T-helper 1 cell treated with Interleukin-12 subunit alpha and Interleukin-12 subunit beta and Interleukin-4 antibody, amounts not matched to agents 30 μg/mL and 1 μg/mL, for 36 hours (primary cell): ENCODE results near the gene PRSS53.

ENCODE experiments used
- H3K27ac Mint-ChIP-seq: one replicate; pipeline ENCODE4 v1.8.0; 2021; ENCODE audit warnings: mild to moderate bottlenecking, mixed read lengths
- H3K27me3 Mint-ChIP-seq: one replicate; pipeline ENCODE4 v1.8.0; 2021; ENCODE audit warnings: low read depth, mixed read lengths
- H3K36me3 Mint-ChIP-seq: one replicate; pipeline ENCODE4 v1.8.0; 2021; ENCODE audit warnings: low read depth, mixed read lengths
- H3K4me1 Mint-ChIP-seq: one replicate; pipeline ENCODE4 v1.8.0; 2021; ENCODE audit warnings: low read depth, mixed read lengths
- H3K4me3 Mint-ChIP-seq: one replicate; pipeline ENCODE4 v1.8.0; 2021; ENCODE audit warnings: mild to moderate bottlenecking, moderate library complexity, mixed read lengths
- H3K9me3 Mint-ChIP-seq: one replicate; pipeline ENCODE4 v1.8.0; 2021; ENCODE audit warnings: mixed read lengths

Gene PRSS53

DNA sequence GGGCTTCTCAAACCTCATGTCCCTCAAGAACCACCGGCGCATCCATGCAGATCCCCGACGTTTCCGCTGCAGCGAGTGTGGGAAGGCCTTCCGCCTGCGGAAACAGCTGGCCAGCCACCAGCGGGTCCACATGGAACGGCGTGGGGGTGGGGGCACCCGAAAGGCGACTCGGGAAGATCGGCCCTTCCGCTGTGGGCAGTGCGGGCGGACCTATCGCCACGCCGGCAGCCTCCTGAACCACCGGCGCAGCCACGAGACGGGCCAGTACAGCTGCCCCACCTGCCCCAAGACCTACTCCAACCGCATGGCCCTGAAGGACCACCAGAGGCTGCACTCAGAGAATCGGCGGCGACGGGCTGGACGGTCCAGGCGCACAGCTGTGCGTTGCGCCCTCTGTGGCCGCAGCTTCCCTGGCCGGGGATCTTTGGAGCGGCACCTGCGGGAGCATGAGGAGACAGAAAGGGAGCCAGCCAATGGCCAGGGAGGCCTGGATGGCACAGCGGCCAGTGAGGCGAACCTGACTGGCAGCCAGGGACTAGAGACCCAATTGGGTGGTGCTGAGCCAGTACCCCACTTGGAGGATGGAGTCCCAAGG, 8.6 kb downstream of the PRSS53 start:
- H3K4me3 Mint-ChIP-seq, result no peak overlapping the region
- peaks cover 8% of the 10 kb centered on the region for H3K4me1 Mint-ChIP-seq
- H3K27me3 Mint-ChIP-seq, result no peaks in the 10 kb centered on the region
- H3K9me3 Mint-ChIP-seq, result no peaks in the 10 kb centered on the region
- no peak overlapping the region for H3K27ac Mint-ChIP-seq
- peaks cover 23% of the 10 kb centered on the region for H3K36me3 Mint-ChIP-seq

DNA sequence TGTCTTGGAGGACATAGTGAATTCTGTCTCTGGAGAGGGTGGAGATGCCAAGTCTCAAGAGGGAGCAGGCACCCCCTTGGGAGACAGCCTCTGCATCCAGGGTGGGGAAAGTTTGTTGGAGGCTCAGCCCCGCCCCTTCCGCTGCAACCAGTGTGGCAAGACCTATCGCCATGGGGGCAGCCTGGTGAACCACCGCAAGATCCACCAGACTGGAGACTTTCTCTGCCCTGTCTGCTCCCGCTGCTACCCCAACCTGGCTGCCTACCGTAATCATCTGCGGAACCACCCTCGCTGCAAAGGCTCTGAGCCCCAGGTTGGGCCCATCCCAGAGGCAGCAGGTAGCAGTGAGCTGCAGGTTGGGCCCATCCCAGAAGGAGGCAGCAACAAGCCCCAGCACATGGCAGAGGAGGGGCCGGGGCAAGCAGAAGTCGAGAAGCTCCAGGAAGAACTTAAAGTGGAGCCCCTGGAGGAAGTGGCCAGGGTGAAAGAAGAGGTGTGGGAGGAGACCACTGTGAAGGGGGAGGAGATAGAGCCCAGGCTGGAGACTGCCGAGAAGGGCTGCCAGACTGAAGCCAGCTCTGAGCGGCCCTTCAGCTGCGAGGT, 9.3 kb downstream of the PRSS53 start:
- no peak overlapping the region for H3K27ac Mint-ChIP-seq
- peaks cover 15% of the 10 kb centered on the region for H3K4me1 Mint-ChIP-seq
- no peaks in the 10 kb centered on the region for H3K9me3 Mint-ChIP-seq
- H3K27me3 Mint-ChIP-seq, result no peaks in the 10 kb centered on the region
- peaks cover 29% of the 10 kb centered on the region for H3K36me3 Mint-ChIP-seq
- no peak overlapping the region for H3K4me3 Mint-ChIP-seq

DNA sequence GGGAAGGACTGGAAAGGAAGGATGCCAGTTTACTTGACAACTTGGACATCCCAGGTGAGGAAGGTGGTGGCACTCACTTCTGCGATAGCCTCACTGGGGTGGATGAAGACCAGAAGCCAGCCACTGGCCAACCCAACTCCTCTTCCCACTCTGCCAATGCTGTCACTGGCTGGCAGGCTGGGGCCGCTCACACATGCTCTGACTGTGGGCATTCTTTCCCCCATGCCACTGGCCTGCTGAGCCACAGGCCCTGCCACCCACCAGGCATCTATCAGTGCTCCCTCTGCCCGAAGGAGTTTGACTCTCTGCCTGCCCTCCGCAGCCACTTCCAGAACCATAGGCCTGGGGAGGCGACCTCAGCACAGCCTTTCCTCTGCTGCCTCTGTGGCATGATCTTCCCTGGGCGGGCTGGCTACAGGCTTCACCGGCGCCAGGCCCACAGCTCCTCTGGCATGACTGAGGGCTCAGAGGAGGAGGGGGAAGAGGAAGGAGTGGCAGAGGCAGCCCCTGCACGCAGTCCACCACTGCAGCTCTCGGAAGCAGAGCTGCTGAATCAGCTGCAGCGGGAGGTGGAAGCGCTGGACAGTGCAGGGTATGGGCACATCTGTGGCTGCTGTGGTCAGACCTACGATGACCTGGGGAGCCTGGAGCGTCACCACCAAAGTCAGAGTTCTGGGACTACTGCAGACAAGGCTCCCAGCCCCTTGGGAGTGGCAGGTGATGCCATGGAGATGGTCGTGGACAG, 10.0 kb downstream of the PRSS53 start:
- Mint-ChIP-seq H3K27me3 (no peaks in the 10 kb centered on the region), H3K4me3 (no peak overlapping the region), H3K9me3 (no peaks in the 10 kb centered on the region), H3K4me1 (peaks cover 15% of the 10 kb centered on the region), H3K27ac (no peak overlapping the region), H3K36me3 (peaks cover 32% of the 10 kb centered on the region)

DNA sequence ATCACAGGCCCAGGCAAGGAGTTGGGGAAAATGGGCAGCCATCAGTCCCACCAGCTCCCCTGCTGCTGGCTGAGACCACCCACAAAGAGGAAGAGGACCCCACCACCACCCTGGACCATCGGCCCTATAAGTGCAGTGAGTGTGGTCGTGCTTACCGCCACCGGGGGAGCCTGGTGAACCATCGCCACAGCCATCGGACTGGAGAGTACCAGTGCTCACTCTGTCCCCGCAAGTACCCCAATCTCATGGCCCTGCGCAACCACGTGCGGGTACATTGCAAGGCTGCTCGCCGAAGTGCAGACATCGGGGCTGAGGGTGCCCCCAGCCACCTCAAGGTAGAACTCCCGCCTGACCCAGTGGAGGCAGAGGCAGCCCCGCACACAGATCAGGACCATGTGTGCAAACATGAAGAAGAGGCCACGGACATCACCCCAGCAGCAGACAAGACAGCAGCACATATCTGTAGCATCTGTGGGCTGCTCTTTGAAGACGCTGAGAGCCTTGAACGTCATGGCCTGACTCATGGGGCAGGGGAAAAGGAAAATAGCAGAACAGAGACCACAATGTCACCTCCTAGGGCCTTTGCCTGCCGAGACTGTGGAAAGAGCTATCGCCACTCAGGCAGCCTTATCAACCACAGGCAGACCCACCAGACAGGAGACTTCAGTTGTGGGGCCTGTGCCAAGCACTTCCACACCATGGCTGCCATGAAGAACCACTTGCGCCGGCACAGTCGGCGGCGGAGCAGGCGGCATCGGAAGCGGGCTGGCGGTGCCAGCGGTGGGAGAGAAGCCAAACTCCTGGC, 10.9 kb downstream of the PRSS53 start:
- peaks cover 15% of the 10 kb centered on the region for H3K4me1 Mint-ChIP-seq
- no peak overlapping the region for H3K27ac Mint-ChIP-seq
- no peaks in the 10 kb centered on the region for H3K27me3 Mint-ChIP-seq
- no peaks in the 10 kb centered on the region for H3K9me3 Mint-ChIP-seq
- no peak overlapping the region for H3K4me3 Mint-ChIP-seq
- peaks cover 32% of the 10 kb centered on the region for H3K36me3 Mint-ChIP-seq

DNA sequence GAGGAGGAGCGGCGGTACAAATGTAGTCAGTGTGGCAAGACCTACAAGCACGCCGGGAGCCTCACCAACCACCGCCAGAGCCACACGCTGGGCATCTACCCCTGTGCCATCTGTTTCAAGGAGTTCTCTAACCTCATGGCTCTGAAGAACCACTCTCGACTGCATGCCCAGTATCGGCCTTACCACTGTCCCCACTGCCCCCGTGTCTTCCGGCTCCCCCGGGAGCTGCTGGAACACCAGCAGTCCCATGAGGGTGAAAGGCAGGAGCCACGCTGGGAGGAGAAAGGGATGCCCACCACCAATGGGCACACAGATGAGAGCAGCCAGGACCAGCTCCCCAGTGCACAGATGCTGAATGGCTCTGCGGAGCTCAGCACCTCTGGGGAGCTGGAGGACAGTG, 11.7 kb downstream of the PRSS53 start:
- Mint-ChIP-seq H3K27me3 (no peaks in the 10 kb centered on the region), H3K9me3 (no peaks in the 10 kb centered on the region), H3K4me3 (no peak overlapping the region), H3K27ac (no peak overlapping the region), H3K4me1 (peaks cover 17% of the 10 kb centered on the region), H3K36me3 (peaks cover 29% of the 10 kb centered on the region)

DNA sequence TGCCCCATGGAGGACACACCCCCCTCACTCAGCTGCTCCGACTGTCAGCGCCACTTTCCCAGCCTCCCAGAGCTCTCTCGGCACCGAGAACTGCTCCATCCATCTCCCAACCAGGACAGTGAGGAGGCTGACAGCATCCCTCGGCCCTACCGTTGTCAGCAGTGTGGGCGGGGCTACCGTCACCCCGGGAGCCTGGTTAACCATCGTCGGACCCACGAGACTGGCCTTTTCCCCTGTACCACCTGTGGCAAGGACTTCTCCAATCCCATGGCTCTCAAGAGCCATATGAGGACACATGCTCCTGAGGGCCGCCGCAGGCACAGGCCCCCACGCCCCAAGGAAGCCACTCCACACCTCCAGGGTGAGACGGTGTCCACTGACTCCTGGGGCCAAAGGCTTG, 12.4 kb downstream of the PRSS53 start:
- H3K36me3 Mint-ChIP-seq, result peaks cover 29% of the 10 kb centered on the region
- peaks cover 24% of the 10 kb centered on the region for H3K4me1 Mint-ChIP-seq
- no peak overlapping the region for H3K27ac Mint-ChIP-seq
- H3K9me3 Mint-ChIP-seq, result no peaks in the 10 kb centered on the region
- H3K27me3 Mint-ChIP-seq, result no peaks in the 10 kb centered on the region
- peak overlapping the region; percentile 25 for H3K4me3 Mint-ChIP-seq

DNA sequence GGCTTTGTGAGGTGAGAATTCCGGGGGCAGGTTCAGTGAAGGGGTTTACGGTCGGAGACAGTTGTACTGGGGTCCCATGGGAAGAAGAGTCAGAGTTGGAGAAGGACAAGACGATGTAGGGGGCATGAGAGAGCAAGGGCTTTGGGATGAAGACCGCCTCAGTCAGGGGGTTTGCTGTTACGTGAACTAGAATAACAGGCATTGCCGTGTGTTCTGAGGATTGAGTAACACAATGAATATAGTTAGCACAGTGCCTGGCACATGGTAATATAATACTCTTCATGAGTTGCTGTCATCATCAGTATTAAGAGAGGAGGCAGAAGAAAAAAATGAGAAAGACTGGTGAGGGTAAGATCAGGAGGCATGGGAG, 13.9 kb downstream of the PRSS53 start:
- Mint-ChIP-seq H3K36me3 (peaks cover 23% of the 10 kb centered on the region), H3K4me3 (peak overlapping the region; percentile 99), H3K9me3 (no peaks in the 10 kb centered on the region), H3K4me1 (peaks cover 22% of the 10 kb centered on the region), H3K27ac (peak overlapping the region; percentile 98), H3K27me3 (no peaks in the 10 kb centered on the region)

DNA sequence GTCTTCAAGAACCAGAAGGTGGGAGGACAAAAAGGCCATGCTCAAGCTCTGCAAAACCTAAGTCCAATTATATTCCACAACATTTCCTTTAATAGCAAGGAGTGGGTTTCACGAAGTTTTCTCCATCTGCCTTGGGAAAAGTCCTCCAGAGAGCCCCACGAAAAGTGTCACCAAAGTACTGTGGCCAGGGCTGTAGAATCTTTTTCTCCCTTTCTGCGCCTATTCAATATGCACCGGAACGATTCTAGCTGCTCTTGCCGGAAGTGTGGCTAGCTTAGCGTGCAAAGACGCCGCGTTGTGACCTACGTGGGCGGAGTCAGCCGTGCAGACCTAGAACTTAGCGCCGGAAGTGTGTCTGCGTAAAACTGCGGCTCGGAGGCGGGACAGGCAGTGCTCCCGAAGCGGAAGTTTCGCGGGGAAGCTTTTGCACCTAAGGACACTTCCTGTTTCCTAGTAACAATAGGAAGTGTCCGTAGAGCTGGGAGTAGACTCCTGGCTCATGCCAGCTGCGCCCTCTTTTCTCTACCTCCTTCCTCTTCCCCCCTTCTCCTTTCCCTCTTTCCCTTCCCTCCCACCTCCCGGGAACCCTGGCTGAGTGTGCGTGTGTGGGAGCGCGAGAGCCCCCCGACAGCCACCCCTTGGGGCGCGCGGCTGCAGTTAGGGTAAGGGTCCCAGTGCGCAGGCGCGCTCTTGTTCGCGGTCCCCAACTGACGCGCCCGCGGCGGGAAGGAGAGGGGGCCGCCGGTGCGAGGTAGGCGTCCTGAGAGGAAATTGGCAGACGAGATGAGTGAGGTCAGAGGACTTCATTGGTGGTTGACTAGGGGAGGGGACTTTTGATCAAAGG, 14.6 kb downstream of the PRSS53 start, which contains the start of the genes ZNF646 and ZNF668:
ZNF646 (plus strand) TSS at position 453 of the 844 bp plus-strand sequence. CDS start 1,903 bp downstream, outside the sequence.
ZNF668 (minus strand) TSS at position 271 of the 844 bp plus-strand sequence. CDS start 9,781 bp downstream, outside the sequence.
- Mint-ChIP-seq H3K27ac (peak within 1 kb of the TSS; percentile 98), H3K4me3 (peak within 1 kb of the TSS; percentile 99), H3K4me1 (peaks cover 23% of the 10 kb centered on the region), H3K27me3 (no peaks in the 10 kb centered on the region), H3K36me3 (peaks cover 19% of the 10 kb centered on the region), H3K9me3 (no peaks in the 10 kb centered on the region)

DNA sequence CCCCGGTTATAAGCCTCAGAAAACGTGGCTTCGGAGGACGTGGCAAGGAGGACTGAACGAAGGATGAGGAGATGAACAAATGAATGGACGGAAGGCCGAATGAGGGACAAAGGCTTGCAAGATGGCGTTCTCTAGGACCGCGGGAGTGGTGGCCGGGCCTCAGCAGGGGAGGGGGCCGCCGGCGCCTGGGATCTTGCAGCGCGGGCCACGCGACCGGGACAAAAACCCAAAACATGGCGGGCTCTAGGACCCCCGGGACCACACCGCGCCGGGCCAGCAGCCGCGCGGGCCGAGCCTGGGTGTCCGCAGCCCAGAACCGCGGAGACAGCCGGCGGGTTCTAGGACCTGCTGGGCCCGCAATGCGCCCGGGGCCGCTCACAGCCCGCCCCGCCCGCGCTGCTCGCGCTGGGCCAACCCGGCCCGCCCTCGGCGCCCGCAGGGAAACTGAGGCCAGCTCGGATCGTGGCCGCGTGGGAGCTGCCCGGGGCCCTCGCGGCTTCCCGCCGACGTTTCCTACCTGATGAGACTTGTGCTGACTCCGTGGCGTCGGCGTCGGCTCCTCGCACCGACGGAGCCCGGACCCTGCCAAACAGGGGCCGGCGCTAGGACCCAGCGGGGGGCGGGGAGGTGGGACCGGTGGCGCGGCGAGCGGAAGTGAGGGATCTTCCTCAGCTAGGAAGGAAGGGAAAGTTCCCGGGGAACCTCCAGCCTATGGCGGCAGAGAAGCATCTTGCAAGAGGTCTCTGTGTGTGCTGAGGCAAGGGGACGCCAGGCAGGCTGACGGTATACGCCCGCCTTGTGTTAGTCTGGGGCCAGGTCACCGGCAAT, 15.4 kb downstream of the PRSS53 start:
- H3K9me3 Mint-ChIP-seq, result no peaks in the 10 kb centered on the region
- peaks cover 14% of the 10 kb centered on the region for H3K36me3 Mint-ChIP-seq
- peaks cover 24% of the 10 kb centered on the region for H3K4me1 Mint-ChIP-seq
- H3K27ac Mint-ChIP-seq, result peak overlapping the region; percentile 98
- peak overlapping the region; percentile 99 for H3K4me3 Mint-ChIP-seq
- H3K27me3 Mint-ChIP-seq, result no peaks in the 10 kb centered on the region

DNA sequence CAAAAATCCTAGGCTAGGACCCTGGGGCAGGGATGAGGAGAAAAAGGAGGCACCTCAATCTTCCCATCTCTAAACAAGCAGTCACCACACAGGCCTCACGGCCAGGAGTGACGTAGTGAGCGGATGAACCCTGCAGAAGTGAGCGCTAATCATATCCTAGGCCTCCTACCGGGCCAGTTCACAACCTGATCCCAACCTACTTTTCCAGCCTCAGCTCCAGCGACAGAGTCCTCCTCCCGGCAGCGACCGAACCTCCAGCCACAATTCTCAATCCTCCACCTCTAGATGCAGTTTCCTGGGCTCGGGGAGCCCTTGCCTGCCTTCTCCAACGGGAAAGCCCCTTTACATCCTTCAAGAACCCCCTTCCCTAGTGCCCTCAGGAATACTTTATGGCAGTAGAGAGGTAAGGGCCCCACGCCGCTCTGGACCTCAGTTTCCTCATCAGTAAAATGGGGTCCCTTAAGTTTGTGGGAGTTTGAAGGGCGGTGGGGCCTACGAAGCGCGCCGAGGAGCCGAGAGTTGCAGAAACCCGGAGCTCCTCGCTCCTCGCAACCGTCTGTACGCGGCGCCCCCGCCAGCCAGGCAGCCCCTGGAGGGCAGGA, 16.1 kb downstream of the PRSS53 start:
- Mint-ChIP-seq H3K4me1 (peaks cover 26% of the 10 kb centered on the region), H3K27ac (peak overlapping the region; percentile 88), H3K36me3 (peaks cover 9% of the 10 kb centered on the region), H3K9me3 (no peaks in the 10 kb centered on the region), H3K4me3 (peak overlapping the region; percentile 99), H3K27me3 (no peaks in the 10 kb centered on the region)

DNA sequence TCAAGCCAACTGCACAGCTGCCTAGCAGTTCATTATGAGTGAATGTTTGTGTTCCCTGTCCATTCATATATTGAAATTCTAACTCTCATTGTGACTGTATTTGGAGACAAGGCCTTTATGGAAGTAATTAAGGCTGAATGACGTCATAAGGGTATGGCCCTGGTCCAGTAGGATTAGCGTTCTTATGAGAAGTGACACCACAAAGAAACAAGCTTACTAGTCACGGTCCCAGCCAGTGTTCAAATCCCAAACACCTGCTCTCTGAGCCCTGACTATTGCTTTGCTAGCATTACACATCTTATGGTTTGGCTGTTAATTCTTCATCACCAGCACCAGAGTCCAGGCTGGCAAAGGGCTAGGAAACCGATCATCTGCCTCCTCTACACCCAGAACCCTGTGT, 16.9 kb downstream of the PRSS53 start:
- H3K4me1 Mint-ChIP-seq, result peaks cover 30% of the 10 kb centered on the region
- peak overlapping the region; percentile 88 for H3K27ac Mint-ChIP-seq
- no peaks in the 10 kb centered on the region for H3K9me3 Mint-ChIP-seq
- peak overlapping the region; percentile 99 for H3K4me3 Mint-ChIP-seq
- H3K36me3 Mint-ChIP-seq, result peaks cover 9% of the 10 kb centered on the region
- no peaks in the 10 kb centered on the region for H3K27me3 Mint-ChIP-seq

DNA sequence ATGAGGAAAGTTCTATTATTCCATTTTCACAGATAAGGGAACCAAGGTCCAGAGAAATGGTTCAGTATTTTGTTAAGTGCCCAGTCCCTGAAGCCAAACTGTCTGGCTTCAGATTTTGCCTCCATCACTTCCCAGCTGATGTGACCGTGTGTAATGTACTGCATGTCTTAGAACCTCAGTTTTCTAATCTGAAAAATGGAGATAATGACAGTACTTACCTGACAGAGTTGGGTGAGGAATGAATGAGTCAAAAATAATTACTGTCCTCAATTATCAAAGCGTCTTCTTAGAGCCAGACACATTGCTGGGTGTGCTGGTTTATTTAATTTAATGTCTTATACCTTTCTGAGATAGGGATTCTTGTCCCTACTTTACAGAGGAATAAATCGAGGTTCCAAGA, 21.4 kb downstream of the PRSS53 start:
- Mint-ChIP-seq H3K4me1 (peaks cover 53% of the 10 kb centered on the region), H3K36me3 (peaks cover 10% of the 10 kb centered on the region), H3K27ac (no peak overlapping the region)

More for the DNA sequence above, 21.4 kb downstream of the PRSS53 start:
- Mint-ChIP-seq H3K4me3 (no peak overlapping the region), H3K9me3 (no peaks in the 10 kb centered on the region), H3K27me3 (no peaks in the 10 kb centered on the region)
